NB4 (cell line): ENCODE results near the gene TMEM94.

Source experiments
- CTCF ChIP-seq: IDR thresholded peaks from one replicate; pipeline ENCODE4 v1.5.1; 2012; ENCODE audit warnings: low read depth, low read length
- MAX ChIP-seq: IDR thresholded peaks from 2 replicates; pipeline ENCODE4 v1.6.1; 2011; ENCODE audit warnings: low read depth, low read length
- MYC ChIP-seq: IDR thresholded peaks from 2 replicates; pipeline ENCODE4 v1.6.1; 2011; ENCODE audit warnings: low read depth, low read length
- POLR2A ChIP-seq: IDR thresholded peaks from 2 replicates; pipeline ENCODE4 v1.6.1; 2011; ENCODE audit warnings: mild to moderate bottlenecking; ENCODE audit not compliant: insufficient read length; ENCODE audit errors: extremely low read depth

GRCh38 chr17:75482098-75482942 lies 25.9 kb downstream of the TMEM94 start:
- no peak for TF ChIP-seq CTCF
- no peak for TF ChIP-seq POLR2A
- no peak for TF ChIP-seq MYC
- no peak for TF ChIP-seq MAX
